ENCODE data around the gene LRRC39.

DNA sequence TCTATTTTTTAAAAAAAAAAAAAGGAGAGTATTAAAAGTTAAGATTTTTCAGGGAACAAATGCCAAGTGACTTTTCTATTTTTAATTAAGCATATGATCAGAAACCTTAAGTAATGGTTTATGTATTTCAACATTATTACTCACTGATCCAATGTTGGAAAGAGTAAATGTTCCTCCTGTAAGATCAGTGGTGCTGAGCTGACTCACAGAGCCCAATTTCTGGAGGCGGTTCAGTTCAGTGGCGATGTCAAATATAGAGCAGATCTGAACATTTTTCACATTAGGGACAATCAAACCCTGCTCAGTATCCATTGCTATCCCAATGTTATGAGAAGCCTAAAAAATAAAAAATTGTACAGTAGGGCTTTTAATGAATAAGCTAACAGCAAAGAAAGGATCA lies 28.2 kb upstream of the LRRC39 start:
- TF ChIP-seq POLR2A (IDR thresholded peaks at IDR 0.05) (no peak), POLR2AphosphoS5 (IDR thresholded peaks at IDR 0.05) (no peak), EP300 (IDR thresholded peaks at IDR 0.05; ENCODE audit: low read depth) (no peak)
- TF ChIP-seq, protein P1, sequence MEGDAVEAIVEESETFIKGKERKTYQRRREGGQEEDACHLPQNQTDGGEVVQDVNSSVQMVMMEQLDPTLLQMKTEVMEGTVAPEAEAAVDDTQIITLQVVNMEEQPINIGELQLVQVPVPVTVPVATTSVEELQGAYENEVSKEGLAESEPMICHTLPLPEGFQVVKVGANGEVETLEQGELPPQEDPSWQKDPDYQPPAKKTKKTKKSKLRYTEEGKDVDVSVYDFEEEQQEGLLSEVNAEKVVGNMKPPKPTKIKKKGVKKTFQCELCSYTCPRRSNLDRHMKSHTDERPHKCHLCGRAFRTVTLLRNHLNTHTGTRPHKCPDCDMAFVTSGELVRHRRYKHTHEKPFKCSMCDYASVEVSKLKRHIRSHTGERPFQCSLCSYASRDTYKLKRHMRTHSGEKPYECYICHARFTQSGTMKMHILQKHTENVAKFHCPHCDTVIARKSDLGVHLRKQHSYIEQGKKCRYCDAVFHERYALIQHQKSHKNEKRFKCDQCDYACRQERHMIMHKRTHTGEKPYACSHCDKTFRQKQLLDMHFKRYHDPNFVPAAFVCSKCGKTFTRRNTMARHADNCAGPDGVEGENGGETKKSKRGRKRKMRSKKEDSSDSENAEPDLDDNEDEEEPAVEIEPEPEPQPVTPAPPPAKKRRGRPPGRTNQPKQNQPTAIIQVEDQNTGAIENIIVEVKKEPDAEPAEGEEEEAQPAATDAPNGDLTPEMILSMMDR (IDR thresholded peaks at IDR 0.05) = no peak

All from transverse colon (tissue), 4 donors.